HEK293 (cell line): ENCODE data around the gene GMPS.

ENCODE experiments used
- CTCF ChIA-PET: fragments of 350-600 bp; formaldehyde crosslinking; extraction: SDS; loops from one replicate; lab custom pipeline; 2021; ENCODE audit warnings: antibody characterized with exemption; lab: Yijun Ruan, JAX
- POLR2A ChIA-PET: fragments of 300-600 bp; formaldehyde crosslinking; extraction: SDS; loops from one replicate; lab custom pipeline; 2020; ENCODE audit warnings: antibody characterized with exemption, inconsistent platforms; lab: Yijun Ruan, JAX
- H3K27ac ChIP-seq: fragments of 200-500 bp; sonication (Bioruptor generic); 2 replicates; pipeline ENCODE4 v1.5.1; 2014; ENCODE audit warnings: low read depth, low read length, control low read depth, inconsistent platforms; ENCODE audit errors: extremely low read depth
- H3K36me3 ChIP-seq, 2 experiments: fragments of 200-500 bp in 1 of 2; sonication (Bioruptor generic) in 1 of 2; 1 replicate in 1 of 2; 2 replicates in 1 of 2; pipeline ENCODE4 v1.5.1; 2014 to 2017; ENCODE audit warnings: inconsistent platforms in 2 of 2, low read length in 2 of 2; ENCODE audit not compliant: control insufficient read depth in 2 of 2, insufficient read depth in 1 of 2
- H3K4me1 ChIP-seq: fragments of 200-500 bp; sonication (Bioruptor generic); 2 replicates; pipeline ENCODE4 v1.5.1; 2014; ENCODE audit warnings: mild to moderate bottlenecking, low read length, inconsistent platforms; ENCODE audit not compliant: control insufficient read depth, insufficient read depth
- H3K4me3 ChIP-seq: 2 replicates; pipeline ENCODE4 v1.5.1; 2011; ENCODE audit warnings: low read depth, mild to moderate bottlenecking, control low read depth, low read length, moderate library complexity
- H3K9me3 ChIP-seq: fragments of 200-500 bp; sonication (Bioruptor generic); 2 replicates; pipeline ENCODE4 v1.5.1; 2014; ENCODE audit warnings: low read depth, low read length, inconsistent platforms; ENCODE audit not compliant: control insufficient read depth, insufficient read depth
- KLF7 ChIP-seq: fragments of 450-650 bp; formaldehyde crosslinking; IDR thresholded peaks from 2 replicates; pipeline ENCODE4 v1.5.1; 2016; ENCODE audit warnings: missing biosample characterization, missing genetic modification characterization, borderline replicate concordance
- KLF9 ChIP-seq: fragments of 450-650 bp; formaldehyde crosslinking; IDR thresholded peaks from 2 replicates; pipeline ENCODE4 v1.5.1; 2016; ENCODE audit warnings: missing biosample characterization, missing genetic modification characterization, low read depth
- MEIS1 ChIP-seq: sonication (generic); formaldehyde crosslinking; IDR thresholded peaks from 2 replicates; pipeline ENCODE4 v1.8.1; 2022; ENCODE audit warnings: missing genetic modification reagents, mild to moderate bottlenecking, borderline replicate concordance
- OVOL3 ChIP-seq: fragments of 450-650 bp; formaldehyde crosslinking; IDR thresholded peaks from 2 replicates; pipeline ENCODE4 v1.5.1; 2016; ENCODE audit warnings: missing biosample characterization, missing genetic modification characterization
- PRDM4 ChIP-seq: fragments of 450-650 bp; formaldehyde crosslinking; IDR thresholded peaks from 2 replicates; pipeline ENCODE4 v1.5.1; 2017; ENCODE audit warnings: missing biosample characterization, missing genetic modification characterization
- SALL2 ChIP-seq: fragments of 450-650 bp; formaldehyde crosslinking; IDR thresholded peaks from 2 replicates; pipeline ENCODE4 v1.5.0; 2017; ENCODE audit warnings: missing biosample characterization, mild to moderate bottlenecking, missing genetic modification characterization, borderline replicate concordance
- SCRT1 ChIP-seq: fragments of 450-650 bp; formaldehyde crosslinking; IDR thresholded peaks from 2 replicates; pipeline ENCODE4 v1.5.1; 2016; ENCODE audit warnings: missing biosample characterization, missing genetic modification characterization, borderline replicate concordance
- SP2 ChIP-seq: fragments of 450-650 bp; formaldehyde crosslinking; IDR thresholded peaks from 2 replicates; pipeline ENCODE4 v1.5.1; 2016; ENCODE audit warnings: missing biosample characterization, missing genetic modification characterization
- TCF7L2 ChIP-seq: IDR thresholded peaks from 2 replicates; pipeline ENCODE4 v1.6.1; 2011; ENCODE audit warnings: low read depth, mild to moderate bottlenecking, inconsistent platforms, low read length, moderate library complexity, borderline replicate concordance
- ZBTB1 ChIP-seq: fragments of 450-650 bp; formaldehyde crosslinking; IDR thresholded peaks from 2 replicates; pipeline ENCODE4 v1.5.1; 2016; ENCODE audit warnings: missing biosample characterization, missing genetic modification characterization
- ZBTB7A ChIP-seq: fragments of 450-650 bp; formaldehyde crosslinking; IDR thresholded peaks from 2 replicates; pipeline ENCODE4 v1.5.1; 2016; ENCODE audit warnings: low read depth, missing biosample characterization, missing genetic modification characterization
- ZIC2 ChIP-seq: fragments of 450-650 bp; formaldehyde crosslinking; IDR thresholded peaks from 2 replicates; pipeline ENCODE4 v1.5.1; 2016; ENCODE audit warnings: missing biosample characterization, missing genetic modification characterization
- ZNF148 ChIP-seq: fragments of 450-650 bp; formaldehyde crosslinking; IDR thresholded peaks from 2 replicates; pipeline ENCODE4 v1.5.0; 2017; ENCODE audit warnings: missing biosample characterization, missing genetic modification characterization, borderline replicate concordance
- ZNF214 ChIP-seq: fragments of 450-650 bp; formaldehyde crosslinking; IDR thresholded peaks from 2 replicates; pipeline ENCODE4 v1.5.1; 2017; ENCODE audit warnings: missing biosample characterization, mild to moderate bottlenecking, missing genetic modification characterization, borderline replicate concordance
- ZNF302 ChIP-seq: fragments of 450-650 bp; formaldehyde crosslinking; IDR thresholded peaks from 2 replicates; pipeline ENCODE4 v1.5.1; 2016; ENCODE audit warnings: missing biosample characterization, missing genetic modification characterization, low read depth
- ZNF416 ChIP-seq: fragments of 450-650 bp; formaldehyde crosslinking; IDR thresholded peaks from 2 replicates; pipeline ENCODE4 v1.5.1; 2016; ENCODE audit warnings: missing biosample characterization, missing genetic modification characterization
- ZNF501 ChIP-seq: fragments of 450-650 bp; formaldehyde crosslinking; IDR thresholded peaks from 2 replicates; pipeline ENCODE4 v1.5.1; 2016; ENCODE audit warnings: missing biosample characterization, missing genetic modification characterization
- ZNF555 ChIP-seq: fragments of 450-650 bp; formaldehyde crosslinking; conservative IDR thresholded peaks from 2 replicates; pipeline ENCODE4 v1.5.1; 2017; ENCODE audit warnings: missing biosample characterization, mild to moderate bottlenecking, missing genetic modification characterization, inconsistent platforms
- ZNF664 ChIP-seq: fragments of 450-650 bp; formaldehyde crosslinking; IDR thresholded peaks from 2 replicates; pipeline ENCODE4 v1.5.1; 2016; ENCODE audit warnings: missing biosample characterization, missing genetic modification characterization
- ZNF747 ChIP-seq: fragments of 450-650 bp; formaldehyde crosslinking; IDR thresholded peaks from 2 replicates; pipeline ENCODE4 v1.5.1; 2016; ENCODE audit warnings: missing biosample characterization, missing genetic modification characterization
- ZNF768 ChIP-seq: fragments of 450-650 bp; formaldehyde crosslinking; IDR thresholded peaks from 2 replicates; pipeline ENCODE4 v1.5.1; 2018; ENCODE audit warnings: missing biosample characterization, mild to moderate bottlenecking, missing genetic modification characterization
- ZNF776 ChIP-seq: fragments of 450-650 bp; formaldehyde crosslinking; IDR thresholded peaks from 2 replicates; pipeline ENCODE4 v1.5.0; 2017; ENCODE audit warnings: missing biosample characterization, missing genetic modification characterization, borderline replicate concordance
- ZNF830 ChIP-seq: fragments of 450-650 bp; IDR thresholded peaks from 2 replicates; pipeline ENCODE4 v1.5.0; 2018; ENCODE audit warnings: missing biosample characterization, missing genetic modification characterization, low read depth, mild to moderate bottlenecking, moderate library complexity
- ZSCAN16 ChIP-seq: fragments of 450-650 bp; formaldehyde crosslinking; IDR thresholded peaks from 2 replicates; pipeline ENCODE4 v1.5.1; 2016; ENCODE audit warnings: missing biosample characterization, missing genetic modification characterization
- TF ChIP-seq, protein P1 (sequence below): fragments of 450-650 bp; formaldehyde crosslinking; IDR thresholded peaks from 2 replicates; pipeline ENCODE4 v1.5.1; 2016; ENCODE audit warnings: missing biosample characterization, missing genetic modification characterization

Gene GMPS

GRCh38 chr3:155843569-155843968 is 26.9 kb upstream of the GMPS start:
- no peak overlapping the region for H3K27ac ChIP-seq
- CTCF ChIA-PET = no interaction called here
- TF ChIP-seq KLF7 (tag by site-specific recombination) (no peak), ZBTB7A (no peak), TCF7L2 (no peak), SP2 (no peak), ZNF555 (tag by site-specific recombination) (no peak), SCRT1 (tag by site-specific recombination) (no peak), SALL2 (tag by site-specific recombination) (no peak), ZNF776 (tag by site-specific recombination) (no peak)
- peaks cover 0 to 6% of the 10 kb centered on the region in 2 experiments; a peak in 2 of 3 replicates for H3K36me3 ChIP-seq
- POLR2A ChIA-PET = interaction anchor here (2.0 kb wide), 1 partner anchor 10 kb away, joined by 9 read pairs; the partner anchor contains the start of gene SLC33A1
- no peaks in the 10 kb centered on the region for H3K4me1 ChIP-seq
- H3K4me3 ChIP-seq = no peak overlapping the region
- no peaks in the 10 kb centered on the region for H3K9me3 ChIP-seq

DNA sequence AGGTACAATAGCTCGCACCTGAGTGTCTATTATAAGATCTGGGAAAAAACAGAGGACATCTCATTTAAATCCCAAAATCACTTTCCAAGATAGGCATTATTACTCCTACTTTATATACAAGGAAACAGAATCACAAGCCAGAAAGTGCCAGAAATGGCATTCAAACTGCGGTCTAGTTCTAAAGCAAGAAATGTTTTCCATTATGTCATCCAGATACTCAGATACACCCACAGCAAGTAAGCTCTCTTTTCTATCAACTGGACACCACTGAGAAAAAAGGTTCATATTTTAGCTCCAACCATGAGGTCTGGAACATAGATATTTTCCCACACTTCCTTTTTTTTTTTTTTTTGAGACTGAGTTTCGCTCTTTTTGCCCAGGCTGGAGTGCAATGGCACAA is 24.3 kb upstream of the GMPS start:
- no peaks in the 10 kb centered on the region for H3K9me3 ChIP-seq
- H3K36me3 ChIP-seq = peaks cover 0 to 8% of the 10 kb centered on the region in 2 experiments; a peak in 2 of 3 replicates
- POLR2A ChIA-PET = interaction anchor here (0.7 kb wide), 1 partner anchor 102 kb away, joined by 4 read pairs; no protein-coding TSS in a partner anchor
- no peaks in the 10 kb centered on the region for H3K4me1 ChIP-seq
- H3K4me3 ChIP-seq = no peak overlapping the region
- no peak overlapping the region for H3K27ac ChIP-seq
- TF ChIP-seq KLF9 (tag by site-specific recombination) (no peak), ZNF302 (tag by site-specific recombination) (no peak), ZNF768 (tag by site-specific recombination) (no peak), PRDM4 (tag by site-specific recombination) (no peak), ZNF664 (0 out of 2 replicates have a peak, but pooled peaks have one; percentile 29), ZNF501 (no peak), ZNF555 (tag by site-specific recombination) (no peak), OVOL3 (tag by site-specific recombination) (no peak)
- TF ChIP-seq, all 188 proteins: peak for 1
- CTCF ChIA-PET = interaction anchor here (1.1 kb wide), 1 partner anchor 40 kb away, joined by 5 read pairs; the partner anchor contains the start of gene C3orf33

GRCh38 chr3:155847993-155848392 is 22.5 kb upstream of the GMPS start:
- Histone ChIP-seq H3K36me3 (peaks cover 0 to 12% of the 10 kb centered on the region in 2 experiments; a peak in 2 of 3 replicates), H3K4me1 (no peaks in the 10 kb centered on the region), H3K27ac (no peak overlapping the region), H3K9me3 (no peaks in the 10 kb centered on the region), H3K4me3 (no peak overlapping the region)
- ChIA-PET CTCF (no interaction called here), POLR2A (no interaction called here)
- TF ChIP-seq ZNF214 (tag by site-specific recombination) = no peak
- TF ChIP-seq ZSCAN16 = no peak
- TF ChIP-seq, protein P1, sequence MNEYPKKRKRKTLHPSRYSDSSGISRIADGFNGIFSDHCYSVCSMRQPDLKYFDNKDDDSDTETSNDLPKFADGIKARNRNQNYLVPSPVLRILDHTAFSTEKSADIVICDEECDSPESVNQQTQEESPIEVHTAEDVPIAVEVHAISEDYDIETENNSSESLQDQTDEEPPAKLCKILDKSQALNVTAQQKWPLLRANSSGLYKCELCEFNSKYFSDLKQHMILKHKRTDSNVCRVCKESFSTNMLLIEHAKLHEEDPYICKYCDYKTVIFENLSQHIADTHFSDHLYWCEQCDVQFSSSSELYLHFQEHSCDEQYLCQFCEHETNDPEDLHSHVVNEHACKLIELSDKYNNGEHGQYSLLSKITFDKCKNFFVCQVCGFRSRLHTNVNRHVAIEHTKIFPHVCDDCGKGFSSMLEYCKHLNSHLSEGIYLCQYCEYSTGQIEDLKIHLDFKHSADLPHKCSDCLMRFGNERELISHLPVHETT = no peak
- no peak for TF ChIP-seq ZBTB1
- TF ChIP-seq ZNF148 = no peak
- TF ChIP-seq ZNF416 (tag by site-specific recombination) = no peak
- no peak for TF ChIP-seq ZIC2 (tag by site-specific recombination)
- no peak for TF ChIP-seq ZNF747
- TF ChIP-seq MEIS1 = no peak
- no peak for TF ChIP-seq ZNF830 (tag by site-specific recombination)
